Type B pancreatic cell (in vitro differentiated cells): Measurements from ENCODE around the gene ROS1. TPM values are rescaled to one million over a fixed set of nuclear protein-coding genes. Genes with fewer than 3 reads are reported as not detected.

Source experiments
- DNase-seq: peaks from one replicate; pipeline ENCODE4 v3.0.0; 2021; ENCODE audit warnings: mixed read lengths; ENCODE audit not compliant: unreplicated experiment; ENCODE audit errors: extremely low spot score
- H3K27ac Mint-ChIP-seq: 2 replicates; pipeline ENCODE4 v1.8.0; 2021; ENCODE audit warnings: mild to moderate bottlenecking, mixed read lengths
- H3K27me3 Mint-ChIP-seq: 2 replicates; pipeline ENCODE4 v1.8.0; 2021; ENCODE audit warnings: mixed read lengths
- H3K36me3 Mint-ChIP-seq: 2 replicates; pipeline ENCODE4 v1.8.0; 2021; ENCODE audit warnings: mixed read lengths
- H3K4me1 Mint-ChIP-seq: one replicate; pipeline ENCODE4 v1.8.0; 2021; ENCODE audit warnings: mixed read lengths; ENCODE audit not compliant: unreplicated experiment
- H3K4me3 Mint-ChIP-seq: 2 replicates; pipeline ENCODE4 v1.8.0; 2021; ENCODE audit warnings: mild to moderate bottlenecking, mixed read lengths
- H3K9me3 Mint-ChIP-seq: 2 replicates; pipeline ENCODE4 v1.8.0; 2021; ENCODE audit warnings: mixed read lengths
- total RNA-seq: library from RNA; stranded (reverse); gene quantifications from 2 replicates; pipeline ENCODE4 v1.2.1, GENCODE V29; 2021; ENCODE audit warnings: low replicate concordance
- TF ChIP-seq, protein P1 (sequence below): fragments of 200-600 bp; sonication (generic); conservative IDR thresholded peaks from 2 replicates; pipeline ENCODE4 v1.5.0; 2021; ENCODE audit warnings: antibody characterized with exemption, mild to moderate bottlenecking

The ROS1 gene
- total RNA-seq, 1 donor from 2014 or later: 0.19 TPM

DNA sequence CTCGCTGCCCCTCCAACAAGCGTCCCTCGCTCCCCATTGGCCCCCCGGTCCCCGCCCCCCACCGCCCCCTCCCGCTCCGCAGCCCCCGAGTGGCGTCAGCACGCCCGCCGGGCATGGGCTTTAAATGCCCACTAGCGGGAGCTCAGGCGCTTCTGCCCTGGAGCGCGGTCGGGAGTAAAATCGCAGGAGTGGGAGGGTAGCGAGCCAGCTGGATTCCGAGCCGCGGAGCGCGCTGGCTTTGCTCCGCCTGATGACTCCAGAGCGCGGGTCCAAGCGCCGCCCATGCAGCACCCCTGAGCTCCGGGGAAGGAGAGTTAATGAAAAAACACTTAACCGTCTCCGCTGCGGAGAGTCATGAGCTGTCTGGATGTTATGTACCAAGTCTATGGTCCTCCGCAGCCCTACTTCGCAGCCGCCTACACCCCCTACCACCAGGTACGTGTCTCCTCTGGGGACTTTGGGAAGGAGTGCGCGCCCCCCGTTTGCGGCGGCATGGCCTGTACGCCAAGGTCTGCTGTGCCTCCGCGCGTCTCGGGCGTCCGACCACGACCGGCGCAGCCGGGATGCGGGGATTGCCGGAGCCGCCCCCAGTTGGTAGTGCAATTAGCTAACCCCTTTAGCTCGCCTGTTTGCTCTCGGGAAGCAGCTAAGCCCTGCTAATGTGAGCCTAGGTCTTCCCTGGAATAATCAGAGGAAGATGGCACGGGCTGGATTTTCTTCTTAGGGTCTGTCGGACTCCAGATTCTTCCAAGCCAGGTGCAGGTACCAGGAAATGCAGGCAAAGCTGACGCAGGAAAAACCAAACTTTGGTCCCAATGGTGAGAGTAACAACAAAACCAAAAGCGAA lies 160.1 kb downstream of the ROS1 start, which contains the start of gene VGLL2:
Gene VGLL2, plus strand, starts transcription at position 149 of the 847 bp plus-strand sequence. Its CDS starts 206 bp downstream, at position 355.
- peaks cover 4% of the 10 kb centered on the region for H3K4me1 Mint-ChIP-seq
- H3K27me3 Mint-ChIP-seq: peaks cover 97% of the 10 kb centered on the region
- no peak within 1 kb of the TSS for H3K27ac Mint-ChIP-seq
- H3K9me3 Mint-ChIP-seq: no peaks in the 10 kb centered on the region
- peak; percentile 79 for DNase-seq
- TF ChIP-seq, protein P1, sequence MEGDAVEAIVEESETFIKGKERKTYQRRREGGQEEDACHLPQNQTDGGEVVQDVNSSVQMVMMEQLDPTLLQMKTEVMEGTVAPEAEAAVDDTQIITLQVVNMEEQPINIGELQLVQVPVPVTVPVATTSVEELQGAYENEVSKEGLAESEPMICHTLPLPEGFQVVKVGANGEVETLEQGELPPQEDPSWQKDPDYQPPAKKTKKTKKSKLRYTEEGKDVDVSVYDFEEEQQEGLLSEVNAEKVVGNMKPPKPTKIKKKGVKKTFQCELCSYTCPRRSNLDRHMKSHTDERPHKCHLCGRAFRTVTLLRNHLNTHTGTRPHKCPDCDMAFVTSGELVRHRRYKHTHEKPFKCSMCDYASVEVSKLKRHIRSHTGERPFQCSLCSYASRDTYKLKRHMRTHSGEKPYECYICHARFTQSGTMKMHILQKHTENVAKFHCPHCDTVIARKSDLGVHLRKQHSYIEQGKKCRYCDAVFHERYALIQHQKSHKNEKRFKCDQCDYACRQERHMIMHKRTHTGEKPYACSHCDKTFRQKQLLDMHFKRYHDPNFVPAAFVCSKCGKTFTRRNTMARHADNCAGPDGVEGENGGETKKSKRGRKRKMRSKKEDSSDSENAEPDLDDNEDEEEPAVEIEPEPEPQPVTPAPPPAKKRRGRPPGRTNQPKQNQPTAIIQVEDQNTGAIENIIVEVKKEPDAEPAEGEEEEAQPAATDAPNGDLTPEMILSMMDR: peak; percentile 34
- H3K36me3 Mint-ChIP-seq: no peaks in the 10 kb centered on the region
- H3K4me3 Mint-ChIP-seq: peak within 1 kb of the TSS; percentile 84

DNA sequence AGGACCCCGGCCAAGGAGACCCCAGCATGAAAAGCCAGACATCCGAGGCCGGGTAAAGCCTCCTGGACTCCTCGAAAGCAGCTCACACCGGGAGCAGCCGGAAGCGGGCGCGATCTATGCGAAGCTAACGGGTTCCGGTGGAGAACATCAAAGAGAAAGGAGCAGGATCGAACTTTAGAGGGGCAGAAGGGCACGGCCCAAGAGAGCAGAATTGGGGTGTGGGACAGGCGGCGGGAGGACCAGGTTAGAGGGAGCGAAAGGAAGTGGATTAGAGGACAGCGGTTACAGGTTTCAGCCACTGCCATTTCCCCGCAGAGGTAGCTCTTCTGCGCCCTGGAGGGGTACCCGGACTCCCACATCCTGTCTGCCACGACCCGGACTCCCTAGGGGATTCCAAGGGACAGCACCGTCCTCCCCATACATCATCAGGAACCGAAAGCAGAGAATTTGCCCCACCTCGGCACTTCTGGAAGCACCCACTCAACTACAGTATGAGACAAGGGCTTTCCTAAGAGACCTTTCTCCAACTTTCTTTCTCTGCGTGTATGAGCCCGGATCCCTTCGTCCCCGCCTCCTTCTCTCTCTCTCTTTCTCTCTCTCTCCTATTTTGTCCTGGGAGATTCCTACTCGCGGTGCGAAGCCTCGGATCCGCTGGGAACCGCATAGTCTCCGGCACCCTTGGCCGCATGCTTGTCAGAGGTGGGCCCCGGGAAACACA lies 160.9 kb downstream of the ROS1 start:
- TF ChIP-seq, protein P1: no peak
- H3K4me3 Mint-ChIP-seq: peak overlapping the region; percentile 84
- peaks cover 97% of the 10 kb centered on the region for H3K27me3 Mint-ChIP-seq
- H3K36me3 Mint-ChIP-seq: no peaks in the 10 kb centered on the region
- no peaks in the 10 kb centered on the region for H3K9me3 Mint-ChIP-seq
- H3K27ac Mint-ChIP-seq: no peak overlapping the region
- H3K4me1 Mint-ChIP-seq: peaks cover 3% of the 10 kb centered on the region
- DNase-seq: no peak

DNA sequence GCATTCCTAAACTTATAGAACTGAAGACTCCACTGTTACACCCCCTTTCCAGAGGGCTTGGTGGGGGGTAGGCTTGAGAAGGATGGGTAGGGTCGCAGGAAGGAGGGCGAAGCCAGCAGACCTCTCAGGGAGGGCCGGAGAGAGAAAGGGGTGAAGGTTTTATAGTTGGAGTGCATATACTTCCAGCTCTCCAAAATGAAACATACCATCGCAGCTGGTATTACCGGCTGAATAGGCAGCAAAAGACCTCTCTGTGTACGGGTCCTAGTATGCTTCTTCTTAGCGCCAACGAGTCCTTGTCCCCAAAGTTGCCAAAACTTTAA lies 161.4 kb downstream of the ROS1 start:
- Mint-ChIP-seq H3K27ac (no peak overlapping the region), H3K27me3 (peaks cover 96% of the 10 kb centered on the region)
- TF ChIP-seq, protein P1: no peak

GRCh38 chr6:117263353-117263927 lies 162.3 kb downstream of the ROS1 start:
- TF ChIP-seq, protein P1: no peak
- Mint-ChIP-seq H3K36me3 (no peaks in the 10 kb centered on the region), H3K27ac (no peak overlapping the region), H3K4me1 (no peaks in the 10 kb centered on the region), H3K27me3 (peaks cover 90% of the 10 kb centered on the region), H3K4me3 (no peak overlapping the region), H3K9me3 (no peaks in the 10 kb centered on the region)
- no peak for DNase-seq

More for the DNA sequence above, 161.4 kb downstream of the ROS1 start:
- no peak for DNase-seq
- Mint-ChIP-seq H3K9me3 (no peaks in the 10 kb centered on the region), H3K4me3 (peak overlapping the region; percentile 84), H3K4me1 (no peaks in the 10 kb centered on the region), H3K36me3 (no peaks in the 10 kb centered on the region)

GRCh38 chr6:117262799-117263198 lies 162.9 kb downstream of the ROS1 start:
- peaks cover 87% of the 10 kb centered on the region for H3K27me3 Mint-ChIP-seq
- no peaks in the 10 kb centered on the region for H3K9me3 Mint-ChIP-seq
- DNase-seq: no peak
- H3K4me1 Mint-ChIP-seq: no peaks in the 10 kb centered on the region
- H3K4me3 Mint-ChIP-seq: no peak overlapping the region
- TF ChIP-seq, protein P1: no peak
- H3K36me3 Mint-ChIP-seq: no peaks in the 10 kb centered on the region
- H3K27ac Mint-ChIP-seq: no peak overlapping the region
